Activated CD4-positive, alpha-beta T cell treated with anti-CD3 and anti-CD28 coated beads, Interleukin-2, amount 50 U/mL, for 1 hour (primary cell): ENCODE results near the gene ZNF280B.
"Not testable (repeated sequence)": the region's sequence is repeated elsewhere in the genome, so short reads cannot be mapped to it uniquely, and the experiment has no call there.

Experiments used
- DNase-seq: peaks from one replicate; pipeline ENCODE4 v3.0.0-alpha.2; 2020

ZNF280B gene

GRCh38 chr22:22462813-22463567, 45.6 kb downstream of the ZNF280B start:
- no peak for DNase-seq

- DNase-seq = no peak
Measured at GRCh38 chr22:22461583-22461982, 47.0 kb downstream of the ZNF280B start.

DNA sequence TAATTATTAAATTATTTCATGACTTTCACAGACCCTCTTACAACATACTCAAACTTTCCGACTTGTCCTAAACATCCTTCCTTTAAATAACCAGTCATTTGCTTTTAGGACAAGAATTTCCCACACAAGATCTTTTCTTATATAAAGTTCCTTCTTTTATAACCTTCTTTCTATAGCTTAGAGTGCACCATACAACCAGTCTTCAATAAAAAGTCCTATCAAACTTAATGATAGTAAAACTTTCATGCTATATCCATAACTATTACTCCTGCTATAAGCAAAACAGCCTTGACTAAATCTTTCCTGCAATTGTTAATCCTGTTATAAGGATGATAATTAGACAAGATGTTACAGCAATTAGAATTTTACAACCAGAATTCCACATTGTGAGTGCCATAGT, 47.4 kb downstream of the ZNF280B start:
- no peak for DNase-seq

GRCh38 chr22:22460635-22461034, 47.9 kb downstream of the ZNF280B start:
- no peak for DNase-seq

GRCh38 chr22:22460060-22460459, 48.5 kb downstream of the ZNF280B start:
- no peak for DNase-seq

GRCh38 chr22:22458896-22459588, 49.5 kb downstream of the ZNF280B start:
- DNase-seq = no peak

- DNase-seq = no peak
Measured at GRCh38 chr22:22458387-22458786, 50.2 kb downstream of the ZNF280B start.

DNA sequence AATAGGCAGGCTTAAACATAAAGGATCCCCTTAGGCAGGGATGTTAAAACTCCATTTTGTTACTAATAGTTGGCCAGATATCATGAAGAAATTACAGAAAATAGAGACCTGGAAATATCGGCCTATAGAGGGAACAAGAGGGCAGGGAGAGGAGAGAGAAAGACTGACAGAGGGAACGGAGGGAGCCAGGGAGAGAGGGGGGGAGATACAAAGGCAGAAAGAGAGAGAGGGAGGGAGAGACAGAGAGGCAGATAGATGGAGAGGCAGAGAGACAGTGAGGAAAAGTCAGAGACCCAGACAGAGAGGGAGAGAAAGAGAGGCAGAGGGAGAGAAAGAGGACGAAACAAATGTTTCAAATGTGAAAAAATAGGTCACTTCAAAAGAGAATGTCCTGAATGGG, 53.5 kb downstream of the ZNF280B start:
- DNase-seq = no peak

DNA sequence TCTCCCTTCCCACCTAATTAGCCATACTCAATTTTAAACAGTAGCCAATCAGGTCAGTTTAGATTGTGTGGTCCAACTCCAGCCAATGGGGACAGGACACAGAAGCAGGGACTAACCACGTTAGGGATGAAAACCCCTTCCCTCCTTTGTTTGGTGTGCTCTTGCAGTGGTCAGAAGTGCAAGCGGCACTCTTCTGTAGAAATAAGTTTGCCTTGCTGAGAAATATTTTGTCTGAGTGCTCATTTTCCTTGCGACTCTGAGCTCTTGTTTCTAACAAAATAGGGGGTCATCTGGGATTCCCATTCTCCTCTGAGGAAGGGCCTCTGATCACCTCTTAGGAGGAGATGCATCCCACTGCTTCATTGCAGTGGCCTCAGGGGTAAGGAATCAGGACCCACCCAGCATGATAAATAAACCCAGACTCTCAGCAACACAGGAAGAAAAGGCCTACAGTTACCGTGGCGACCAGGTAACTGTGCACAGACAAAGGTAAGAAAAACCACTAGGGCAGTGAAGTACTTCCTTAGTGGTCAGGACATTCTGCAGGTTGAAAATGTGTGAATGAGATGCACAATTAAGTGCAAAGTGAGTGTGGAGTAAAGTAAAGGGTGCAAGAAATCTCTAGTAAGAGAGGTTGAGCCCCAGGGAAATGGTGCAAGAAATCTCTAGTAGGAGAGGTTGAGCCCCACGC, 55.4 kb downstream of the ZNF280B start:
- DNase-seq = no peak

DNA sequence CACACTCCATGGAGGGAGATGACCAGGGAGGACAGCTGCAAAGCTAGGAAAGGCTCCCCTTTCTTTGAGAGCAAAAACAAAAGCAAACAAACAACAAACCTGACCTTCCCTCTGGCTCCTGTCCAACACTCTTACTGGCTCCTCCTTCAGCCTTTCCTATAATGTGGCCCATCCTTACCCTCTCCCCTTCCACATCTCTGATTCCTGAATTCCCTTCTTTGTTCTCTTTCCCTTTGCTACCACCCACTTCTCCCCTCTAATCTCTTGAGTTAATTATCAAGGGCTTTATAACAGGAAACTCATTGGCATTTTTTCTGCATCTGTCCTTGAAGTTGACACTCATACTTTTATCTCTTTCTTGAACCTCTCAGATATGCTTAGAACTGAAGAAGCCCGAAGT, 56.3 kb downstream of the ZNF280B start:
- no peak for DNase-seq

DNA sequence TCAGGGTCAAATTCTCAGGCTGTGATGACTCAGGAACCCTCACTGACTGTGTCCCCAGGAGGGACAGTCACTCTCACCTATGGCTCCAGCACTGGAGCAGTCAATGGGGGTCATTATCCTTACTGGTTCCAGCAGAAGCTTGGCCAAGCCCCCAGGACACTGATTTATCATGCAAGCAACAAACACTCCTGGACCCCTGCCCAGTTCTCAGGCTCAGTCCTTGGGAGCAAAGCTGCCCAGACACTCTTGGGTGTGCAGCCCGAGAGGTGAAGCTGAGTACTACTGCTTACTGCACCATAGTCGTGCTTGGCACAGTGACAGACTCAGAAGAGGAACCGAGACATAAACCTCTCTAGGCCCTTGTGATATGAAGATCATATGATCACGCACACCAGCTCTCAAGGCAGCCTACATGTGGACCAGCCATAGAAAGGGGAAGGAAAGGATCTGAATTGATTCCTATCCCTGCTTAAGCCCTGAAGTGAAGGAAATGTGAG, 58.2 kb downstream of the ZNF280B start:
- DNase-seq = no peak

DNA sequence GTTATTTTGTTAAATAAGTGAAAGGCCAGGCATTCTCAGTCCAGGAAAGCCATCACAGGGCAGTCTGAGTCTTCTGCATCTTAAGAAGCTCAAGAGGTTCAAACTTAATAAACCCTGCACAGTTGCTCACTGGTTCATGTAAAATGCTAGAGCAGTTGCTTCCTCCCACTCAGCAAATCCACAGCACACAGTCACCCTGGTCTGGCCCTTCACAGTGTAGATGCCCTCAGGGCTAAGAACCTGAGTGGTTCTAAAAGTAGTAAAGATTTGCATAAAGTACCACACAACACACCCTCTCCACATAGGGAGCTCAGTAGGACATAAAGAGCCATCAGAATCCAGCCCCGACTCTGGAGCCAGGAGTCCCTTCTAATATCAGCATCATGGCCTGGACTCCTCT, 58.7 kb downstream of the ZNF280B start:
- no peak for DNase-seq

- no peak for DNase-seq
Measured at GRCh38 chr22:22446517-22446916, 62.0 kb downstream of the ZNF280B start.

- DNase-seq = not testable (repeated sequence)
Measured at GRCh38 chr22:22444007-22444589, 64.4 kb downstream of the ZNF280B start.

DNA sequence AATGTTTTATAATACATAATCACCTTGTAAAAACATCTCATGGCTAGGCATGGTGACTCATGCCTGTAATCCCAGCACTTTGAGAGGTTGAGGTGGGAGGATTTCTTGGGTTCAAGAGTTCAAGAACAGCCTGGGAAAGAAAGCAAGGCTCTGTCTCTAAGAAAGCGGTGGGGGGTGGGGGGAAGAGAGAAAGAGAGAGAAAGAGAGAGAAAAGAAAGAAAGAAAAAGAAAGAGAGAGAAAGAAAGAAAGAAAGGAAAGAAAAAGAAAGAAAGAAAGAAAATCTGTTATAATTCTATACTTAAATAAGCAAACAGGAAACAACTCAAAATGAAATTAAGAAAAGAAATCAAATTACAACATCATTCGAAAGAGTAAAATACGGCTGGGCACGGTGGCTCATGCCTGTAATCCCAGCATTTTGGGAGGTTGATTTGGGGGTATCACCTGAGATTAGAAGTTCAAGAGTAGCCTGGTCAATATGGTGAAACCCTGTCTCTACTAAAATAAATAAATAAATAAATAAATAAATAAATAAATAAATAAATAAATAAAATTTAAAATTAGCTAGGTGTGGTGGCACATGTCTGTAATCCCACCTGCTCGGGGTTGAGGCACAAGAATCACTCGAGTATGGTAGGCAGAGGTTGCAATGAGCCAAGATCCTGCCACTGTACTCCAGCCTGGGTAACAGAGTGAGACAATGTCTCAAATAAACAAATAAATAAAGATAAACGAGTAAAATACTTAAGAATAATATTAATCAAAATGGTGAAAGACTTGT, 65.4 kb downstream of the ZNF280B start:
- no peak for DNase-seq

DNA sequence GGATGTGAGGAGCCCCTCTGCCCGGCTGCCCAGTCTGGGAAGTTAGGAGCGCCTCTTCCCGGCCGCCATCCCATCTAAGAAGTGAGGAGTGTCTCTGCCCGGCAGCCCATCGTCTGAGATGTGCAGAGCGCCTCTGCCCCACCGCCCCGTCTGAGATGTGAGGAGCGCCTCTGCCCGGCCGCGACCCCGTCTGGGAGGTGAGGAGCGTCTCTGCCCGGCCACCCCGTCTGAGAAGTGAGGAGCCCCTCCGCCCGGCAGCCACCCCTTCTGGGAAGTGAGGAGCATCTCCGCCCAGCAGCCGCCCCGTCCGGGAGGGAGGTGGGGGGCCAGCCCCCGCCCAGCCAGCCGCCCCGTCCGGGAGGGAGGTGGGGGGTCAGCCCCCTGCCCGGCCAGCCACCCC, 66.9 kb downstream of the ZNF280B start:
- DNase-seq = not testable (repeated sequence)

- no peak for DNase-seq
Measured at GRCh38 chr22:22440188-22440587, 68.4 kb downstream of the ZNF280B start.
